ENCODE measurements around the gene TMEM38B. TPM values are rescaled to one million over a fixed set of nuclear protein-coding genes. Genes with fewer than 3 reads are reported as not detected.
"Not testable (repeated sequence)": the region's sequence is repeated elsewhere in the genome, so short reads cannot be mapped to it uniquely, and the experiment has no call there.

TMEM38B gene
- total RNA-seq, 4 donors from 2014 or later: 5.6 to 11.3 (median 9.4) TPM

GRCh38 chr9:105697871-105698270 lies 3.5 kb downstream of the TMEM38B start:
- H3K4me3 ChIP-seq (ENCODE audit: low read depth, poor library complexity, severe bottlenecking): no peak overlapping the region
- TF ChIP-seq POLR2A (IDR thresholded peaks at IDR 0.05) (no peak), CTCF (IDR thresholded peaks at IDR 0.05) (no peak)
- intact Hi-C loops (cut with DNase I; ENCODE audit: low total_unique reads): no loop called here
- 73 to 78% methylated on average over 4 of the region's 4 CpGs for WGBS, 2 donors
- DNase-seq (ENCODE audit: low spot score in 2 of 2): no peak

GRCh38 chr9:105698348-105698870 lies 4.1 kb downstream of the TMEM38B start:
- no peak for DNase-seq (ENCODE audit: low spot score in 2 of 2)
- intact Hi-C loops (cut with DNase I; ENCODE audit: low total_unique reads): no loop called here
- 68 to 79% methylated on average over 1 of the region's 1 CpG for WGBS, 2 donors

GRCh38 chr9:105700668-105701067 lies 6.3 kb downstream of the TMEM38B start:
- intact Hi-C loops (cut with DNase I; ENCODE audit: low total_unique reads): no loop called here
- no peak for DNase-seq (ENCODE audit: low spot score in 2 of 2)
- H3K4me3 ChIP-seq (ENCODE audit: low read depth, poor library complexity, severe bottlenecking): no peak overlapping the region
- TF ChIP-seq POLR2A (IDR thresholded peaks at IDR 0.05) (no peak), CTCF (IDR thresholded peaks at IDR 0.05) (no peak)
- WGBS, 2 donors: 76 to 90% methylated on average over 1 of the region's 1 CpG

More at GRCh38 chr9:105698348-105698870, 4.1 kb downstream of the TMEM38B start:
- H3K4me3 ChIP-seq (ENCODE audit: low read depth, poor library complexity, severe bottlenecking): no peak overlapping the region
- TF ChIP-seq CTCF (IDR thresholded peaks at IDR 0.05) (no peak), POLR2A (IDR thresholded peaks at IDR 0.05) (no peak)

GRCh38 chr9:105701145-105701544 lies 6.8 kb downstream of the TMEM38B start:
- no peak overlapping the region for H3K4me3 ChIP-seq (ENCODE audit: low read depth, poor library complexity, severe bottlenecking)
- DNase-seq (ENCODE audit: low spot score in 2 of 2): no peak
- intact Hi-C loops (cut with DNase I; ENCODE audit: low total_unique reads): no loop called here
- TF ChIP-seq POLR2A (IDR thresholded peaks at IDR 0.05) (no peak), CTCF (IDR thresholded peaks at IDR 0.05) (no peak)
- WGBS, 2 donors: 85 to 90% methylated on average over 2 of the region's 2 CpGs

GRCh38 chr9:105702207-105702606 lies 7.9 kb downstream of the TMEM38B start:
- 97 to 100% methylated on average over 1 of the region's 1 CpG for WGBS, 2 donors
- DNase-seq (ENCODE audit: low spot score in 2 of 2): no peak
- intact Hi-C loops (cut with DNase I; ENCODE audit: low total_unique reads): no loop called here
- TF ChIP-seq CTCF (IDR thresholded peaks at IDR 0.05) (no peak), POLR2A (IDR thresholded peaks at IDR 0.05) (no peak)
- H3K4me3 ChIP-seq (ENCODE audit: low read depth, poor library complexity, severe bottlenecking): no peak overlapping the region

- WGBS, 2 donors: 99% methylated on average over 4 of the region's 4 CpGs
- intact Hi-C loops (cut with DNase I; ENCODE audit: low total_unique reads); DNase-seq (ENCODE audit: low spot score in 2 of 2); H3K4me3 ChIP-seq (ENCODE audit: low read depth, poor library complexity, severe bottlenecking): not testable (repeated sequence)
These were observed 9.3 kb downstream of the TMEM38B start for GRCh38 chr9:105703638-105704037.
